Measurements from ENCODE around the gene MUC13.

- TF ChIP-seq, protein P1, sequence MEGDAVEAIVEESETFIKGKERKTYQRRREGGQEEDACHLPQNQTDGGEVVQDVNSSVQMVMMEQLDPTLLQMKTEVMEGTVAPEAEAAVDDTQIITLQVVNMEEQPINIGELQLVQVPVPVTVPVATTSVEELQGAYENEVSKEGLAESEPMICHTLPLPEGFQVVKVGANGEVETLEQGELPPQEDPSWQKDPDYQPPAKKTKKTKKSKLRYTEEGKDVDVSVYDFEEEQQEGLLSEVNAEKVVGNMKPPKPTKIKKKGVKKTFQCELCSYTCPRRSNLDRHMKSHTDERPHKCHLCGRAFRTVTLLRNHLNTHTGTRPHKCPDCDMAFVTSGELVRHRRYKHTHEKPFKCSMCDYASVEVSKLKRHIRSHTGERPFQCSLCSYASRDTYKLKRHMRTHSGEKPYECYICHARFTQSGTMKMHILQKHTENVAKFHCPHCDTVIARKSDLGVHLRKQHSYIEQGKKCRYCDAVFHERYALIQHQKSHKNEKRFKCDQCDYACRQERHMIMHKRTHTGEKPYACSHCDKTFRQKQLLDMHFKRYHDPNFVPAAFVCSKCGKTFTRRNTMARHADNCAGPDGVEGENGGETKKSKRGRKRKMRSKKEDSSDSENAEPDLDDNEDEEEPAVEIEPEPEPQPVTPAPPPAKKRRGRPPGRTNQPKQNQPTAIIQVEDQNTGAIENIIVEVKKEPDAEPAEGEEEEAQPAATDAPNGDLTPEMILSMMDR (conservative IDR thresholded peaks at IDR 0.05; ENCODE audit: low read depth, low read length): no peak
- no peak for TF ChIP-seq EZH2phosphoT487 (IDR thresholded peaks at IDR 0.05; ENCODE audit: borderline replicate concordance, low read length)
- no peak for TF ChIP-seq EZH2 (IDR thresholded peaks at IDR 0.05; ENCODE audit: low read length, unreplicated experiment)
Measured at GRCh38 chr3:124881976-124882697, 52.4 kb downstream of the MUC13 start.

Measured in PC-3 (cell line).